Limb (tissue), 2 donors: ENCODE results near the gene FGF4.
"Not testable (repeated sequence)": the region's sequence is repeated elsewhere in the genome, so short reads cannot be mapped to it uniquely, and the experiment has no call there.

Experiments used
- DNase-seq, 2 donors: peaks; one replicate each; pipeline ENCODE4 v3.0.0-alpha.2; 2016; ENCODE audit errors: extremely low spot score in 2 of 2

Gene FGF4

GRCh38 chr11:69773626-69774353, 1.4 kb downstream of the FGF4 start:
- DNase-seq, result no peak

DNA sequence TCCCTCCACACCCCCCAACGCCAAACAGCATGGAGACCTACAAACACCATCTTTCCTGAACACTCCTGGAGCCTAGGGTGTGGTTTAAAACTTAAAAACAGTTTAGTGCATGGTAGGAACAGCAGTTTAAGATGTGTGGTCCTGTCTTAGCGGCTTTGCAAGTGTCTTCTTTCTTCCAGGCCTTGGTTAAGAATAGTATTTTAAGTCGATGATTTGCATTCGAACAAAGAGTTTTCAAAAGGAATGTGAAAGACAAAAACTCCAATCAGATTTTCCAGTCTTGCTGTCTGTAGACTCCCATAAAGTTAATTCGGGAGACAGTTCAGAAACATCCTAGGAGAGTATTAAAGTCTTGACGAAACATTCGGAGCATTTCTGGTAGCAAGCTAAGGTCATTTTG, 3.7 kb downstream of the FGF4 start:
- no peak for DNase-seq

DNA sequence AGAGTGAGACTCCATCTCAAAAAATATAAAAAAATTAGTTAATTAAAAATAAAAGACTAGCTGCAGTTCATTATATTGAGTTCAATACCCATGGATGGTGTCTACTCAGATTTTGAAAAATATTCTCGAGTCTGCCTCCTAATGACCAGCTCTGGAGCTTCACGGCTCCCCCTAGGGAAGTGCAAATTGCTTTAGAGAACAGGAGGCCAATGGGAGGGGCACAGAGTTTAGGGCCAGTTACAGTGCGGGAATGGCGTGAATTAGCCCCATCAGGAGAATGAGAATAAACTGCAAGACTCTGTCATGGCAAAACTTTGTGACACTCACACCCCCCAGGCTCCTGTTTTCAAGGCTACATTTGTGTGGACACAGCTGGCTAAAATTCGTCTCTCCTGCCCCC, 4.6 kb downstream of the FGF4 start:
- no peak for DNase-seq

- DNase-seq, result no peak
These were observed 9.6 kb downstream of the FGF4 start for GRCh38 chr11:69765498-69765995.

DNA sequence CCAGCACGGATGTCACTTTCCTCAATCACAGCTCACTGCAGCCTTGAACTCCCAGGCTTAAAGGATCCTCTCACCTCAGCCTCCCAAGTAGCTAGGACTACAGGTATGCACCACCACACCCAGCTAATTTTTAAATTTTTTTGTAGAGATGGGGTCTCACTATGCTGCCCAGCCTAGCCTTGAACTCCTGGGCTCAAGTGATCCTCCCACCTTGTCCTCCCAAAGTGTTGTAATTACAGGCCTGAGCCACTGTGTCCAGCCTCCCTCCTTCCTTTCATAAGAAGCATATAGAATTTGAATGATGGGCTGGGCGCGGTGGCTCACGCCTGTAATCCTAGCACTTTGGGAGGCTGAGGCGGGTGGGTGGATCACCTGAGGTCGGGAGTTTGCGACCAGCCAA, 10.2 kb downstream of the FGF4 start:
- not testable (repeated sequence) for DNase-seq

- DNase-seq, result no peak
These were observed 14.8 kb downstream of the FGF4 start for GRCh38 chr11:69760319-69760718.

- DNase-seq, result no peak
These were observed 22.3 kb downstream of the FGF4 start for GRCh38 chr11:69752890-69753289.

DNA sequence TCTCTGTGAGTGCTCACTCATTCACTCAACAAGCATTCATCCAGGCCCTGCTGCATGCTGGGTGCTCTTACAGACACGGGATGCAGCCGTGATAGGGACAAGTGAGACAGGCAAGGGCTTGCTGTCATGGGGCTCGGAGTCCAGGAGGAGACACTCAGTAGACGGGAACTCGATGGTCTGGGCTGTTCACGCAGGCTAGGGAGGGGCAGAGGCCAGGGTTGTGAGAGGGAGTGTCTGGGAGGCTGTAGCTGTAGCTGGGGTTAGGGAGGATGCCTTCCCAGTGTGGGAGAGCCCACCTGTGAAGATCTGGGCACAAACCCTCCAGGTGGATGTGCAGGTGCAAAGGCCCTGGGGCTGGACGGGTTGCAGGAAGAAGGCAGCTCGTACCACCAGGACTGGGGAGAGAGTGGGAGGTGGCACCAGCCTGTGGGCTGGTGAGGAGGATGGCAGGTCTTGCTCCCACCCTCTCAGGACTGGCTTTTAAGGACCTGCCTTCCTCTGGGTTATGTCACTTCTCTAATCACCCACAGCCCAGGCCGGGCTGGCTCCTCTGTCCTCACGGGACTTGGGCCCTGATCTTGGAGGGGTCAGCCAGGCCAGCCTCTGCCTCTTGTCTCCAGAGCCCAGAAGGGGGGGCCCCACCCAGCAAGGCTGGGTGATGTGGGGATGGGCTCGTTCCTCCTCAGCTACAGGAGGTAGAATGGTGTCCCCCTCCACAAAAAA, 24.1 kb downstream of the FGF4 start:
- DNase-seq, result no peak

- no peak for DNase-seq
These were observed 24.9 kb downstream of the FGF4 start for GRCh38 chr11:69750108-69750850.

GRCh38 chr11:69748637-69749036, 26.5 kb downstream of the FGF4 start:
- no peak for DNase-seq

GRCh38 chr11:69746752-69747742, 28.1 kb downstream of the FGF4 start:
- DNase-seq, result peak in 1 of 2 donors; percentile 42

DNA sequence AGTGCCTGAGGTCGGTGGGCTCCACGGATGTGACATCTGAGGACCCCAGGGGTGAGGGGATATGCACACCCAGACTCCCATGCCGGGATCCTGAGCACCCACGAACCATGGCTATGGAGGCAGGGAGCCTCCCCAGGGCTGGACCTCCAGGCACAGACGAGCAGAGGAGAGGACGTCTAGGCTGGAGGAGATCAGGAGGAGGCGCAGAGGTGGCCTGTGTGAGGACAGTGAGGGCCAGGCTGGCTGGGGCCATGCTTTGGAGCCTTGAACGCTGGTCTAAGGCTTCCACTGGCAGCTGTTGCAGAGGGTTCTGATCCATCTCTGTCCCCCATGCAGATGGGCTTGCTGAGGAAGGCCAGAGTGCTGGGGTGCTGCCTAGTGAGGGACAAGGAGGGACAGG, 29.0 kb downstream of the FGF4 start:
- DNase-seq, result no peak

GRCh38 chr11:69745201-69745600, 29.9 kb downstream of the FGF4 start:
- no peak for DNase-seq

GRCh38 chr11:69744435-69744834, 30.7 kb downstream of the FGF4 start:
- no peak for DNase-seq

GRCh38 chr11:69734841-69735240, 40.3 kb downstream of the FGF4 start:
- no peak for DNase-seq

GRCh38 chr11:69734367-69734766, 40.8 kb downstream of the FGF4 start:
- DNase-seq, result no peak

- DNase-seq, result no peak
These were observed 42.2 kb downstream of the FGF4 start for GRCh38 chr11:69732910-69733309.

GRCh38 chr11:69731110-69731509, 44.0 kb downstream of the FGF4 start:
- DNase-seq, result no peak

GRCh38 chr11:69730500-69730899, 44.6 kb downstream of the FGF4 start:
- DNase-seq, result no peak

DNA sequence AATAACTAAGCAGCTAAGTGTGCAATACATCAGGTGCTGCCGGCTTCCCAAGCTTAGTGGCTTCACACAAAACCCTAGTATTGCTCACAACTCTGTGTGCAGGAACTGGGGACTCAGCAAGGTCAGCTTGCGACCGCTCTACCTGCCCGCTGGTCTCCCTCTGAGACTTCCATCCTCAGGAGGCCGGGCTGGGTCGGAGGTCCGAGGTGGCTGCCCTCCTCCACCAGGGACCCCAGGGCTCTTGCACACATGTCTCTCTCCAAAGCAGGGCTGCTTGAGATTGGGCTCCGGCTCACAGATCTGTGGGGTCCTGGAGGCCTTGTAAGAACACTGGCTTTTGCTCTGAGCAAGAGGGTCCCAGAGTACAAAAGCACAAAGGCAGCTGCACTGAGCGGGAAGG, 45.9 kb downstream of the FGF4 start:
- no peak for DNase-seq

DNA sequence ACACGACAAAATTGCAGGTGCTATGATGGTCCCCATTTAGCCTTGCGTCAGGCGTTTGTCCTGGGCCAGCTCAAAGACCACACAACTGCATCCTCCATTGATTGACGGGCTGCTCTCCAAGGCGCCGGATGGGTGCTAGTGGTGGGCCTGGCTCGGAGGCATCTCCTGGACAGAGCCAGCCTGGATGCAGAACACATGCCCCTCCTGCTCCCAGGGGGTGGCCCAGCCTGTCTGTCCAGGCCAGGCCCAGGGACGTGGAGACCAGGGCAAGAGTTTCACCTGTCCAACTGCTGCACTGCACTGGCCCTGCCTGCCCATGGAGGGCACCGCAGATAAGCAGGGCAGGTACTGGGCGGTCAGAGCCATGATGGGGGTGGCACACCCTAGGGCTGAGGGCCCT, 47.9 kb downstream of the FGF4 start:
- DNase-seq, result no peak
